Measurements from ENCODE around the gene CITED2. TPM values are rescaled to one million over a fixed set of nuclear protein-coding genes. Genes with fewer than 3 reads are reported as not detected.

The CITED2 gene
- total RNA-seq, 1 donor from 2014 or later = 147 TPM

DNA sequence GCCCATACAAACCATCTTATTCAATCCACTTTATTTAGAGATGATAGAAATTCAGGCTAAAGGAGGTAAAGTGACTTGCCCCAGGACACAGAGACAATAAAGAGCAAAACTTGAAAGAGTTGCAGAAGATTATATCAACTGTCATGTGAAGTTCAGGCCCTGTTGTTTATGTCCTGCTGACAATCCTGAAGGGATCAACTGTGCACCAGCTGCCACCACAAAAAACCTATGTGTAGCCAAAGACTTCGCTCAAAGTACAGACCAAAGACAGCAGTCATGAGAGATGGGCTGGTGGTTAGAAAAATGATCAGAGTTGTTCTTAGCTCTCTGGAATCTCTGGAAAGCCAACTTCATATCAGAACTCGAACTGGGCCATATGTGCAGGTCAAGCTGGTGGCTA is 16.0 kb upstream of the CITED2 start:
- DNase-seq (ENCODE audit: low spot score in 2 of 2) = no peak
- no peaks in the 10 kb centered on the region for H3K4me1 ChIP-seq
- H3K27me3 ChIP-seq = no peaks in the 10 kb centered on the region
- no peak overlapping the region for H3K4me3 ChIP-seq
- no peak for TF ChIP-seq CTCF (IDR thresholded peaks at IDR 0.05)
- H3K36me3 ChIP-seq = no peaks in the 10 kb centered on the region
- H3K27ac ChIP-seq = no peak overlapping the region
- intact Hi-C loops (cut with DNase I) = no loop called here
- H3K9me3 ChIP-seq = no peaks in the 10 kb centered on the region

DNA sequence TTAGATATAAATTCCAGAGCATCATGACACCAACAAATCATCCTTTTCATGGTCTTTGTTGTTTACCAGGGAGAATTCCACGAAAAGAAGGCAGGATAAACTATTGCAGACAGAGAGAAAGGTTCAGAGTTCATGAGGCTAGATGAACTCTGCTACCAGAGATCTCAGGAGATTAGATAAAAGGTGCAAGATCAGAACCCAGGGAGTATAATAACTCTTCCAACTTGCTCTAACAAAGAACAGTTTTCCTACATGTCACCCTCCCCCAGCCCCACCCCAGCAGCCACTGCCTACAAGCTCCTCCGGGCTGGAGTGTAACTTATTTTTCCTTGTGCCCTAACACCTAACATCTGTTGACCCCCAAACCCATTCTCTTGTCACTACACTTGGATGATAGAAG is 13.9 kb upstream of the CITED2 start:
- intact Hi-C loops (cut with DNase I) = no loop called here
- no peak for DNase-seq (ENCODE audit: low spot score in 2 of 2)

GRCh38 chr6:139386404-139386803 is 12.0 kb upstream of the CITED2 start:
- no peaks in the 10 kb centered on the region for H3K9me3 ChIP-seq
- intact Hi-C loops (cut with DNase I) = no loop called here
- TF ChIP-seq CTCF (IDR thresholded peaks at IDR 0.05) = no peak

More for the DNA sequence above, 13.9 kb upstream of the CITED2 start:
- Histone ChIP-seq H3K27me3 (no peaks in the 10 kb centered on the region), H3K36me3 (no peaks in the 10 kb centered on the region), H3K4me3 (no peak overlapping the region), H3K9me3 (no peaks in the 10 kb centered on the region), H3K4me1 (no peaks in the 10 kb centered on the region), H3K27ac (no peak overlapping the region)
- TF ChIP-seq CTCF (IDR thresholded peaks at IDR 0.05) = no peak

GRCh38 chr6:139381216-139381865 is 6.9 kb upstream of the CITED2 start:
- Histone ChIP-seq H3K9me3 (no peaks in the 10 kb centered on the region), H3K4me3 (no peak overlapping the region), H3K27ac (no peak overlapping the region), H3K4me1 (peaks cover 0 to 1% of the 10 kb centered on the region in 2 donors), H3K36me3 (no peaks in the 10 kb centered on the region), H3K27me3 (no peaks in the 10 kb centered on the region)
- intact Hi-C loops (cut with DNase I) = no loop called here
- no peak for TF ChIP-seq CTCF (IDR thresholded peaks at IDR 0.05)
- DNase-seq (ENCODE audit: low spot score in 2 of 2) = no peak

More at GRCh38 chr6:139386404-139386803, 12.0 kb upstream of the CITED2 start:
- H3K27ac ChIP-seq = no peak overlapping the region
- DNase-seq (ENCODE audit: low spot score in 2 of 2) = no peak
- no peak overlapping the region for H3K4me3 ChIP-seq
- H3K4me1 ChIP-seq = no peaks in the 10 kb centered on the region
- no peaks in the 10 kb centered on the region for H3K27me3 ChIP-seq
- H3K36me3 ChIP-seq = no peaks in the 10 kb centered on the region

DNA sequence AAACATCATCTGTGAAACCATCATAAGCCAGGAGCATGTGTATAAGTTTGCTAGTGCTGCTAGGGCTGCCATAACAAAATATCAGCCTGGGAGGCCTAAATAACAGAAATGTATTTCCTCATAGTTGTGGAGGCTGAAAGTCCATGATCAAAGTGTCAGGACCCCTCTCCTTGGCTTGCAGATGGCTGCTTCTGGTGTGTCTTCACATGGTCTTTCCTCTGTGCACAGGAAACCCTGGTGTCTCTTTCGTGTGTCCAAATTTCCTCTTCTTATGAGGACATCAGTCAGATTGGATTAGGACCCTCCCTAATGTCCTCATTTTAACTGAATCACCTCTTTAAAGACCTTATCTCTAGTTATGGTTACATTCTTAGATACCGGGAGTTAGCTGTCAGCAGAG is 6.2 kb upstream of the CITED2 start:
- DNase-seq (ENCODE audit: low spot score in 2 of 2) = no peak
- no peaks in the 10 kb centered on the region for H3K27me3 ChIP-seq
- intact Hi-C loops (cut with DNase I) = no loop called here
- no peaks in the 10 kb centered on the region for H3K9me3 ChIP-seq
- H3K27ac ChIP-seq = no peak overlapping the region
- H3K36me3 ChIP-seq = no peaks in the 10 kb centered on the region
- TF ChIP-seq CTCF (IDR thresholded peaks at IDR 0.05) = no peak
- H3K4me1 ChIP-seq = peaks cover 0 to 5% of the 10 kb centered on the region in 2 donors
- no peak overlapping the region for H3K4me3 ChIP-seq

GRCh38 chr6:139380168-139380567 is 5.7 kb upstream of the CITED2 start:
- Histone ChIP-seq H3K4me3 (no peak overlapping the region), H3K4me1 (peaks cover 0 to 6% of the 10 kb centered on the region in 2 donors), H3K27me3 (no peaks in the 10 kb centered on the region), H3K9me3 (no peaks in the 10 kb centered on the region), H3K27ac (no peak overlapping the region), H3K36me3 (no peaks in the 10 kb centered on the region)
- DNase-seq (ENCODE audit: low spot score in 2 of 2) = no peak
- TF ChIP-seq CTCF (IDR thresholded peaks at IDR 0.05) = no peak
- intact Hi-C loops (cut with DNase I) = no loop called here
